H9 (cell line): ENCODE results near the gene COMMD10. TPM values are rescaled to one million over a fixed set of nuclear protein-coding genes. Genes with fewer than 3 reads are reported as not detected.

ENCODE experiments used
- DNase-seq: peaks from one replicate; pipeline ENCODE4 v3.0.0-alpha.2; 2017
- H2AFZ ChIP-seq: one replicate; pipeline ENCODE4 v1.6.1; 2013; ENCODE audit warnings: mild to moderate bottlenecking, low read length, control low read depth, moderate library complexity
- H2AK5ac ChIP-seq: 2 replicates; pipeline ENCODE4 v1.6.1; 2013; ENCODE audit warnings: low read length, control low read depth, mixed read lengths; ENCODE audit not compliant: insufficient read length
- H2BK120ac ChIP-seq: one replicate; pipeline ENCODE4 v1.6.1; 2013; ENCODE audit warnings: low read depth, mild to moderate bottlenecking, low read length, control low read depth, inconsistent platforms; ENCODE audit not compliant: poor library complexity, severe bottlenecking
- H2BK12ac ChIP-seq: 2 replicates; pipeline ENCODE4 v1.6.1; 2013; ENCODE audit warnings: low read length, control low read depth, mixed read lengths, low read depth; ENCODE audit not compliant: insufficient read length
- H2BK15ac ChIP-seq: 2 replicates; pipeline ENCODE4 v1.6.1; 2013; ENCODE audit warnings: low read depth, low read length, control low read depth
- H2BK20ac ChIP-seq: one replicate; pipeline ENCODE4 v1.6.1; 2013; ENCODE audit warnings: low read depth, mild to moderate bottlenecking, low read length, control low read depth, inconsistent platforms; ENCODE audit not compliant: poor library complexity, severe bottlenecking
- H2BK5ac ChIP-seq: 2 replicates; pipeline ENCODE4 v1.6.1; 2013; ENCODE audit warnings: low read length, control low read depth, mixed read lengths; ENCODE audit not compliant: insufficient read length
- H3K14ac ChIP-seq: 2 replicates; pipeline ENCODE4 v1.6.1; 2013; ENCODE audit warnings: low read length, control low read depth; ENCODE audit not compliant: insufficient read depth
- H3K18ac ChIP-seq: 2 replicates; pipeline ENCODE4 v1.6.1; 2013; ENCODE audit warnings: low read depth, mild to moderate bottlenecking, mixed read lengths, low read length, control low read depth; ENCODE audit not compliant: insufficient read length
- H3K23ac ChIP-seq: 2 replicates; pipeline ENCODE4 v1.6.1; 2013; ENCODE audit warnings: low read length, control low read depth, mixed read lengths, low read depth; ENCODE audit not compliant: insufficient read length
- H3K23me2 ChIP-seq: 2 replicates; pipeline ENCODE4 v1.6.1; 2013; ENCODE audit warnings: low read depth, mild to moderate bottlenecking, mixed read lengths, low read length, control low read depth; ENCODE audit not compliant: insufficient read length, poor library complexity, severe bottlenecking
- H3K27ac ChIP-seq: 2 replicates; pipeline ENCODE4 v1.5.1; 2013; ENCODE audit warnings: low read length, control low read depth, mixed read lengths, low read depth; ENCODE audit not compliant: insufficient read length
- H3K27me3 ChIP-seq: 2 replicates; pipeline ENCODE4 v1.6.1; 2013; ENCODE audit warnings: low read length, control low read depth, inconsistent platforms; ENCODE audit not compliant: insufficient read depth
- H3K4ac ChIP-seq: 2 replicates; pipeline ENCODE4 v1.6.1; 2013; ENCODE audit warnings: low read depth, mild to moderate bottlenecking, control low read depth, inconsistent platforms, low read length, moderate library complexity
- H3K4me1 ChIP-seq: 2 replicates; pipeline ENCODE4 v1.6.1; 2013; ENCODE audit warnings: low read length, control low read depth, inconsistent platforms; ENCODE audit not compliant: insufficient read depth
- H3K4me2 ChIP-seq: 2 replicates; pipeline ENCODE4 v1.6.1; 2013; ENCODE audit warnings: low read length, control low read depth, mixed read lengths; ENCODE audit not compliant: insufficient read length, insufficient read depth
- H3K56ac ChIP-seq: 2 replicates; pipeline ENCODE4 v1.6.1; 2013; ENCODE audit warnings: low read depth, mild to moderate bottlenecking, mixed read lengths, low read length, control low read depth; ENCODE audit not compliant: insufficient read length
- H3K79me1 ChIP-seq: 2 replicates; pipeline ENCODE4 v1.6.1; 2013; ENCODE audit warnings: low read depth, mild to moderate bottlenecking, moderate library complexity, low read length, control low read depth, inconsistent platforms; ENCODE audit not compliant: insufficient read depth, poor library complexity, severe bottlenecking
- H3K79me2 ChIP-seq: 2 replicates; pipeline ENCODE4 v1.6.1; 2013; ENCODE audit warnings: low read length, control low read depth, inconsistent platforms; ENCODE audit not compliant: insufficient read depth
- H3K9ac ChIP-seq: 2 replicates; pipeline ENCODE4 v1.6.1; 2013; ENCODE audit warnings: low read length, control low read depth, mixed read lengths; ENCODE audit not compliant: insufficient read length; ENCODE audit errors: extremely low read depth
- H3K9me3 ChIP-seq: one replicate; pipeline ENCODE4 v1.6.1; 2013; ENCODE audit warnings: low read depth, low read length, inconsistent platforms; ENCODE audit not compliant: control insufficient read depth
- H3T11ph ChIP-seq: one replicate; pipeline ENCODE4 v1.6.1; 2013; ENCODE audit warnings: mild to moderate bottlenecking, low read length, control low read depth, inconsistent platforms
- H4K20me1 ChIP-seq: one replicate; pipeline ENCODE4 v1.6.1; 2013; ENCODE audit not compliant: control insufficient read depth, insufficient read length, insufficient read depth
- H4K5ac ChIP-seq: 2 replicates; pipeline ENCODE4 v1.6.1; 2013; ENCODE audit warnings: low read depth, mild to moderate bottlenecking, mixed read lengths, low read length, control low read depth; ENCODE audit not compliant: insufficient read length
- H4K8ac ChIP-seq: replicated peaks from 2 replicates; pipeline ENCODE4 v1.6.1; 2013; ENCODE audit warnings: low read length, control low read depth, mixed read lengths, low read depth; ENCODE audit not compliant: insufficient read length
- H4K91ac ChIP-seq: 2 replicates; pipeline ENCODE4 v1.6.1; 2013; ENCODE audit warnings: low read depth, mild to moderate bottlenecking, moderate library complexity, mixed read lengths, low read length, control low read depth; ENCODE audit not compliant: insufficient read length
- H3K27ac Mint-ChIP-seq, 3 experiments: 2 replicates in 2 of 3; 3 replicates in 1 of 3; pipeline ENCODE4 v1.8.0; 2020 to 2021; ENCODE audit warnings: mixed read lengths in 3 of 3, mild to moderate bottlenecking in 1 of 3, moderate library complexity in 1 of 3
- H3K27me3 Mint-ChIP-seq: 2 replicates; pipeline ENCODE4 v1.8.0; 2021; ENCODE audit warnings: low read depth, mild to moderate bottlenecking, moderate library complexity, mixed read lengths
- H3K36me3 Mint-ChIP-seq, 3 experiments: 2 replicates in 2 of 3; 3 replicates in 1 of 3; pipeline ENCODE4 v1.8.0; 2020 to 2021; ENCODE audit warnings: low read depth in 3 of 3, mixed read lengths in 3 of 3; ENCODE audit not compliant: insufficient read depth in 1 of 3
- H3K4me1 Mint-ChIP-seq, 2 experiments: 2 replicates each; pipeline ENCODE4 v1.8.0; 2020; ENCODE audit warnings: mixed read lengths in 2 of 2
- H3K4me3 Mint-ChIP-seq, 2 experiments: 2 replicates in 1 of 2; 3 replicates in 1 of 2; pipeline ENCODE4 v1.8.0; 2020 to 2021; ENCODE audit warnings: mild to moderate bottlenecking in 2 of 2, mixed read lengths in 2 of 2, moderate library complexity in 1 of 2
- H3K9me3 Mint-ChIP-seq, 2 experiments: 2 replicates in 1 of 2; 3 replicates in 1 of 2; pipeline ENCODE4 v1.8.0; 2020; ENCODE audit warnings: mild to moderate bottlenecking in 2 of 2, mixed read lengths in 2 of 2, moderate library complexity in 1 of 2
- CTCF ChIP-seq: fragments of 200-600 bp; sonication (generic); conservative IDR thresholded peaks from 3 replicates; pipeline ENCODE4 v1.8.0; 2021; ENCODE audit warnings: antibody characterized with exemption, mild to moderate bottlenecking
- WGBS: extraction: QIAGEN DNeasy Blood & Tissue Kit; methylation state at CpG from one replicate; pipeline ENCODE4 v1.1.7; 2013; ENCODE audit warnings: missing lambda C conversion rate, low lambda C conversion rate, mixed read lengths; ENCODE audit not compliant: insufficient read length; ENCODE audit errors: extremely low coverage; 5-methylcytosine and 5-hydroxymethylcytosine counted together
- total RNA-seq: library from RNA; stranded (reverse); gene quantifications from 2 replicates; pipeline ENCODE4 v1.2.1, GENCODE V29; 2021

COMMD10 gene
- total RNA-seq, 1 experiment from 2014 or later: 33.9 TPM

GRCh38 chr5:116288524-116288923, 203.7 kb downstream of the COMMD10 start:
- Histone ChIP-seq H3K23me2 (no peaks in the 10 kb centered on the region), H2BK20ac (no peak overlapping the region), H3T11ph (no peak overlapping the region), H3K79me2 (no peaks in the 10 kb centered on the region), H4K5ac (no peak overlapping the region), H3K9me3 (no peaks in the 10 kb centered on the region), H3K9ac (no peak overlapping the region), H3K79me1 (no peaks in the 10 kb centered on the region), H2BK120ac (no peak overlapping the region), H4K91ac (no peak overlapping the region), H3K27ac (no peak overlapping the region), H4K8ac (no peak overlapping the region), H2BK12ac (no peak overlapping the region), H3K23ac (no peak overlapping the region), H4K20me1 (no peaks in the 10 kb centered on the region), H3K14ac (no peak overlapping the region), H3K4me1 (no peaks in the 10 kb centered on the region; the same call in 1 of the 2 replicates), H3K4me2 (no peak overlapping the region), H3K18ac (no peak overlapping the region), H3K4ac (no peak overlapping the region), H2BK15ac (no peak overlapping the region), H2BK5ac (no peak overlapping the region), H3K27me3 (no peaks in the 10 kb centered on the region), H2AK5ac (no peak overlapping the region), H3K56ac (no peak overlapping the region), H2AFZ (no peak overlapping the region)
- peaks cover 7 to 10% of the 10 kb centered on the region in 2 experiments for H3K4me1 Mint-ChIP-seq
- no peak for DNase-seq
- no peak overlapping the region for H3K4me3 Mint-ChIP-seq
- no peaks in the 10 kb centered on the region for H3K27me3 Mint-ChIP-seq
- WGBS: no CpG with 5 or more reads among the region's 2 CpGs
- peaks cover 4 to 10% of the 10 kb centered on the region in 2 experiments for H3K9me3 Mint-ChIP-seq
- TF ChIP-seq CTCF: no peak
- H3K27ac Mint-ChIP-seq: no peak overlapping the region
- peaks cover 1 to 11% (median 2%) of the 10 kb centered on the region in 3 experiments; a peak in 5 of 7 replicates for H3K36me3 Mint-ChIP-seq
